Duodenal mucosa (tissue), 2 donors: ENCODE data around the gene PCYT1B.

Experiments used
- H3K27ac ChIP-seq: one replicate; pipeline ENCODE4 v1.7.0; 2013; ENCODE audit warnings: low read depth, low read length
- H3K27me3 ChIP-seq, 2 donors: one replicate each; pipeline ENCODE4 v1.7.0; 2013; ENCODE audit warnings: low read length in 2 of 2, control low read depth in 1 of 2; ENCODE audit not compliant: insufficient read depth in 2 of 2, control insufficient read depth in 1 of 2
- H3K36me3 ChIP-seq, 2 donors: one replicate each; pipeline ENCODE4 v1.7.0; 2013; ENCODE audit warnings: low read length in 2 of 2, control low read depth in 1 of 2; ENCODE audit not compliant: insufficient read depth in 2 of 2, control insufficient read depth in 1 of 2
- H3K4me1 ChIP-seq, 2 donors: one replicate each; pipeline ENCODE4 v1.7.0; 2013; ENCODE audit warnings: low read length in 2 of 2, control low read depth in 1 of 2; ENCODE audit not compliant: insufficient read depth in 2 of 2, control insufficient read depth in 1 of 2
- H3K4me3 ChIP-seq, 2 donors: one replicate each; pipeline ENCODE4 v1.7.0; 2013; ENCODE audit warnings: low read length in 2 of 2, low read depth in 1 of 2
- H3K9ac ChIP-seq, 2 donors: one replicate each; pipeline ENCODE4 v1.7.0; 2013; ENCODE audit warnings: low read length in 2 of 2, low read depth in 1 of 2
- H3K9me3 ChIP-seq, 2 donors: one replicate each; pipeline ENCODE4 v1.7.0; 2013; ENCODE audit warnings: low read length in 2 of 2, control low read depth in 1 of 2; ENCODE audit not compliant: control insufficient read depth in 1 of 2

PCYT1B gene

DNA sequence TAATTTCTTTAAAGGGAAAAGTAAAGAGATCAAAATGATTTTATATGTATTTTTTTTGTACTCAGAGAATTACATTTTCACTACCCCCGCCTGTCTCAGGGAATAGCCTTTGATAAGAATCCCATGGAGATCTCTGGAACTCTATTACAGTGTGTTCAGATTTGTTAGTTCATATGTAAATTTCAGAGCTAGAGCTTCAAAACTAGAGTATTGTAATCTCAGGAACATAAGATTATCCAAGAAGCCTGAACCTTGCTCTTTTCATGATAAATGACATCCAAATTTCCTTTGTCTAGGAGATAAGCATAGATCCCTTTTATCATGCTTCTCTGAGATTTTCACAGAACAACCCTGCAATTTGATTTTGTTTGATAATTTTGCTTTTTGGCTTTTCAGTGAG lies 99.2 kb downstream of the PCYT1B start:
- Histone ChIP-seq H3K9me3 (no peaks in the 10 kb centered on the region), H3K4me1 (no peaks in the 10 kb centered on the region), H3K27ac (no peak overlapping the region), H3K9ac (no peak overlapping the region), H3K27me3 (no peaks in the 10 kb centered on the region), H3K36me3 (no peaks in the 10 kb centered on the region), H3K4me3 (no peak overlapping the region)

DNA sequence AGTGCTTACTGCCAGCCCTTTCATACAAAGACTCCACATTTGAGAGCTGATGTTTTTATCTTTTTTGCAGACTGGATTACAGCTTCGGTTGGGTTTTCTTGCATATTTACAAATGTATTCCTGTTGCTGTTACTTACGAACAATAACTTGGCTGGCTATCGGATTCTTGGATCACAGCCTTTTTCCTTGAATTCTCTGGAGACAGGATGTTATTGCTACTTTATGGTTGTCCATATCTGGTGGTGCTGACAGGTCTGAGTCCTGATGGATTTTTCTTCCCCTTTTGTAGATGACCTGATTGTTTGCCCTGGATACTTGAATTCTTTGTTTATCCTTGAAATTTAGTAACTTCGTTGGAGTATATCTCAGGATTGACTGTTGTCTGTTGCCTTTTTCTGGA lies 104.4 kb downstream of the PCYT1B start:
- H3K36me3 ChIP-seq = no peaks in the 10 kb centered on the region
- no peaks in the 10 kb centered on the region for H3K9me3 ChIP-seq
- H3K4me3 ChIP-seq = no peak overlapping the region
- no peaks in the 10 kb centered on the region for H3K27me3 ChIP-seq
- H3K9ac ChIP-seq = no peak overlapping the region
- H3K27ac ChIP-seq = no peak overlapping the region
- no peaks in the 10 kb centered on the region for H3K4me1 ChIP-seq

DNA sequence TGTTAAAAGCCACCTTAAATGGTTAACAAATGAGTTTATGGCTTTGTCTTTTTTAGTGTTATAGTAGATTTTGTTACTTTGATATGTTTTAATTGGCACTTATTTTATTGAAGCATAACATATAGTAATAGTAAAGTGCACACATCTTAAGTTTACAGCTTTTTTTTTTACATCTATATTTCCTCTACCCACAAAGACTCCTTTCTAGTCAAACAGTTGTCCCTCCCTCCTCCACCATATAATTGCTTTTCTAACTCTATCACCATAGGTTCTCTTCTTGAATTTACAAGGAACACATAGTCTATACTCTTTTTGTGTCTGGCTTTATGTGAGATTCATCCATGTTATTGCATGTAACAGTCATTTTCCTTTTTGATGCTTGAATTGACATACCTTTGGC lies 110.6 kb downstream of the PCYT1B start:
- Histone ChIP-seq H3K4me3 (no peak overlapping the region), H3K9ac (no peak overlapping the region), H3K27ac (no peak overlapping the region), H3K27me3 (no peaks in the 10 kb centered on the region), H3K4me1 (no peaks in the 10 kb centered on the region), H3K9me3 (no peaks in the 10 kb centered on the region), H3K36me3 (peaks cover 0 to 11% of the 10 kb centered on the region in 2 donors)

DNA sequence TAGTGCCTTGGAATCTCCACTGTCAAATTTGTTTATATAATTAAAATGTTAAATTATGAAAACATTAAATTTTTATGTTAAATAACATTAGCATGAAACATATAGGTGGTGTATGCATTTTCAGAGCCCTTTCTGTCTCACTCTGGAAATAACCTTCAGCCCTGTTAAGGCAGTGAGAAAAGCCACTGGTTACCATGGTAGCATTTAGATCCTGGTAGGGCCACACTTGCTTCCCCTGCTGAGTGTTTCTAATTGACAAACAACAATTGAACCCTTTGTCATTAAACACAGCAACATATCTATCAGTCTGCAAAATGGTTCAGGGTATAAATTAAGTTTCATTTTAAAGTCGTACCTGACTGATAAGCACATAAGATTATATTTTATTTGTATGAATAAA lies 118.5 kb downstream of the PCYT1B start:
- Histone ChIP-seq H3K4me3 (no peak overlapping the region), H3K27me3 (no peaks in the 10 kb centered on the region), H3K9ac (no peak overlapping the region), H3K27ac (no peak overlapping the region), H3K36me3 (peaks cover 8 to 18% of the 10 kb centered on the region in 2 donors), H3K4me1 (no peaks in the 10 kb centered on the region), H3K9me3 (no peaks in the 10 kb centered on the region)

DNA sequence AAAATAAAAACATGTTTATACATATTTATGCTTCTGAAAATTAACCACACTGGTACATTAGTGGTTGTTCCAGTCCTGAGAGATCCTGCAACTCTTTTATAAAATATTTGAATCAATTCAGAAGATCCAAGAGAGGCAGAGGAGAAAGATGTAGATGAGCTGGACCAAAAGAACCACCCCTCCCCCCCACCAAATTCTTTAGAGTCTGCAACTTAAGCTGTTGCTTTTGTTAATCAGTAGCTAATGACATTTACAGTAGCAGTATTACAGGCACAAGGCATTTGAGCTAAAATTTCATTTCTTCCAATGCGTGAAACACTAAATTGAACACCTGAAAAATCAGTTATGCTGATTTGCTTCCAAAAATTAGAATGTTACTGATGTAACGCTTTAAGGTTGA lies 120.5 kb downstream of the PCYT1B start:
- Histone ChIP-seq H3K4me3 (no peak overlapping the region), H3K9me3 (no peaks in the 10 kb centered on the region), H3K9ac (no peak overlapping the region), H3K27me3 (no peaks in the 10 kb centered on the region), H3K27ac (no peak overlapping the region), H3K36me3 (peaks cover 11 to 22% of the 10 kb centered on the region in 2 donors), H3K4me1 (no peaks in the 10 kb centered on the region)

DNA sequence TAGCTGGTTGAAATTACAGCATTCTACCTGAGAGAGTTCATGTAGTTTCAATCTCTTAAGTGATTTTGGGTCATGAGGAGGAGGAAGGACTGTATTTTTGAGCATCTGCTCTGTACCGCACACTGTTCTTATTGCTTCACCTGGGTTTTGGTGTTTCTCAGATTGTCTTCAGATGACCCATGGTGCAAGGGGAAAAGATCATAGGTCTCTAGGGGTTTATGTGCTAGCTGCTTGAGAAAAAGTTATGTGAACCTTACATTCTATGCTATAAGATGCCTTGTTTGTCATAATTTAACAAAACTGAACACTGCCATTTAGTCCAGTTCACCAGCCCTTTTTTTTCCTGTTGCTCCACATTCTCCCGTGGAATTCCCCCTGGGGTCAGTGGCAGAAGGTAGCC lies 121.7 kb downstream of the PCYT1B start:
- no peak overlapping the region for H3K9ac ChIP-seq
- no peak overlapping the region for H3K4me3 ChIP-seq
- peaks cover 11 to 24% of the 10 kb centered on the region in 2 donors for H3K36me3 ChIP-seq
- no peaks in the 10 kb centered on the region for H3K4me1 ChIP-seq
- no peaks in the 10 kb centered on the region for H3K27me3 ChIP-seq
- no peak overlapping the region for H3K27ac ChIP-seq
- H3K9me3 ChIP-seq = no peaks in the 10 kb centered on the region

DNA sequence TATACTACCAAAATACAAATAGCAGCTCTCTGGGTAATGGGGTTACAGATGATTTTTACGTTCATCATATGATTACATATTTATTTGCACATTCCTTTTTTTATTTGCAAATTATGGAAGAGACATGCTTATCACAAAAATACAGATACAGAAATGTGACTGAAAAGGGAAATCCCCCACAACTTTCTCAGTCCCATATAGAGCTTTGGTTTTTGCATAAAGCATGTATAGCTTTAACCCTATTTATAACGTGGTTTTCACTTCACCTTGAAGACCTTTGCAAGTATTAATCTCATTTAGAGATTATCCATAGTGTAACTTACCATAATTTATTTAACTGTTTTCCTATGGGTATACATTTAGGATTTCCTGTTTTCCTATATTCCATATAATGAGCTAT lies 126.7 kb downstream of the PCYT1B start:
- Histone ChIP-seq H3K9me3 (no peaks in the 10 kb centered on the region), H3K27ac (no peak overlapping the region), H3K9ac (no peak overlapping the region), H3K36me3 (peaks cover 4 to 9% of the 10 kb centered on the region in 2 donors), H3K4me1 (no peaks in the 10 kb centered on the region), H3K4me3 (no peak overlapping the region), H3K27me3 (no peaks in the 10 kb centered on the region)

DNA sequence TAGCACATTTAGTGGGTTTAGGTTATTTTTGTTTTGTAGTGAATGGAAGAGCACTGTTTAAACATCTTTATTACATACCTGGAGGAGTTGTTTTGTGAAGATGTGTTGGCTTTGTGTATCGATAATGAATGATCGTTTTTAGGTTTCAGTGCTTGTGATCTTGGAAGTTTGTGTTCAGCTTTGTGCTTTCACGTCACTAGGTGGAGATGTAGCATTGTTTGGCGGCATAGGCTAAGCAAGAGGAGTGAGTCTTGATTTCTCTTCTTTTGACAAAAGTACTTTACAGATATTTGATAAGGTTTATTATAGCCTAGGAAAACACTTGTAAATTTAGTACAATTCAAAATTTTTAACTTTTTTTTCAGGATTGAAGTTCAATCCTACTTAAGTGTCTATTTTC lies 131.7 kb downstream of the PCYT1B start:
- Histone ChIP-seq H3K27ac (no peak overlapping the region), H3K9me3 (no peaks in the 10 kb centered on the region), H3K4me3 (no peak overlapping the region), H3K9ac (no peak overlapping the region), H3K27me3 (no peaks in the 10 kb centered on the region), H3K36me3 (no peaks in the 10 kb centered on the region), H3K4me1 (no peaks in the 10 kb centered on the region)

DNA sequence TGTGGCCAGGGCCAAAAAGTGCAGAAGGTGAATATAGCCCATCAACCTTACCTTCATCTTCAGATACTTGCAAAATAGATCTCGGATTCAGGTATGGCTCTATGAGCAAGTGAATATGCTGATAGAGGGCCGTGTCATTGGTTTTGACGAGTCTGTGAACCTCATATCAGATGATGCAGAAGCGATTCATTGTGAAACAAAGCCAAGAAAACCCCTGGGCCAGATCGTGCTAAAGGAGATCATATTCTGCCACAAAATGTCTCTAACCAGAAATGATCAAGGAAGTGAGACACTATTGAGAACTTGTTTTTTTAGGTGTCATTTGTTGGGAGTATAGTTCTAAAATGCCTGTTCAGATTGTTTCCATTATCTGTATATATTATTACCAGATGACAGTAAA lies 133.7 kb downstream of the PCYT1B start:
- peaks cover 0 to 5% of the 10 kb centered on the region in 2 donors for H3K36me3 ChIP-seq
- no peak overlapping the region for H3K27ac ChIP-seq
- no peaks in the 10 kb centered on the region for H3K4me1 ChIP-seq
- no peak overlapping the region for H3K4me3 ChIP-seq
- no peaks in the 10 kb centered on the region for H3K27me3 ChIP-seq
- H3K9me3 ChIP-seq = no peaks in the 10 kb centered on the region
- no peak overlapping the region for H3K9ac ChIP-seq

DNA sequence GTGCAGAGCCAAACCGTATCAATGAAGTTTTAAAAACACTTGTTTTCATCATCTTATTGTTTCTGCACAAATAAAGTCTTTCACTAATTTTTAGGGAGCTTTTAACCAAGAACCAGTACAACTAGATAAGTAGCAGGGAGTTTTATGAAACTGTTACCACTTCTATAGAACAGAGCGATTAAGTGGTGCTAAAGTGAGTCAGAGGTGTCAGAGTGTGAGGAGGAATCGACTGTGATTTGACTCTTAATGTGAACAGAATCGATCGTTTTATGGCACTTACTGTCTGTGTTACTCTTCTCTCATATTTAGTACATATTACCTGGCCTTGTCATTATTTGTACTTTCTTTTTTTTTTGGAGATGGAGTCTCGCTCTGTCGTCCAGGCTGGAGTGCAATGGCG lies 138.8 kb downstream of the PCYT1B start:
- peaks cover 8 to 13% of the 10 kb centered on the region in 2 donors for H3K36me3 ChIP-seq
- no peaks in the 10 kb centered on the region for H3K4me1 ChIP-seq
- no peak overlapping the region for H3K9ac ChIP-seq
- no peaks in the 10 kb centered on the region for H3K27me3 ChIP-seq
- H3K4me3 ChIP-seq = no peak overlapping the region
- no peaks in the 10 kb centered on the region for H3K9me3 ChIP-seq
- H3K27ac ChIP-seq = no peak overlapping the region
